Mesendoderm (in vitro differentiated cells): ENCODE measurements around the gene SCYGR3.

ENCODE experiments used
- DNase-seq: peaks from one replicate; pipeline ENCODE4 v3.0.0; 2013
- H2AK5ac ChIP-seq: 2 replicates; pipeline ENCODE4 v1.6.1; 2013; ENCODE audit warnings: low read length, inconsistent platforms
- H2BK120ac ChIP-seq: 2 replicates; pipeline ENCODE4 v1.6.1; 2013; ENCODE audit warnings: low read depth, mild to moderate bottlenecking, low read length, moderate library complexity, mixed read lengths
- H2BK15ac ChIP-seq: replicated peaks from 2 replicates; pipeline ENCODE4 v1.6.1; 2013; ENCODE audit warnings: low read depth, mild to moderate bottlenecking, moderate library complexity
- H2BK5ac ChIP-seq: 2 replicates; pipeline ENCODE4 v1.6.1; 2013; ENCODE audit warnings: low read length, inconsistent platforms
- H3K18ac ChIP-seq: 2 replicates; pipeline ENCODE4 v1.6.1; 2013; ENCODE audit warnings: mild to moderate bottlenecking, low read length, mixed read lengths
- H3K23ac ChIP-seq: one replicate; pipeline ENCODE4 v1.6.1; 2013; ENCODE audit warnings: low read length
- H3K27ac ChIP-seq: 2 replicates; pipeline ENCODE4 v1.5.1; 2013; ENCODE audit warnings: low read depth, mild to moderate bottlenecking, inconsistent platforms, low read length, moderate library complexity
- H3K27me3 ChIP-seq: 2 replicates; pipeline ENCODE4 v1.6.1; 2013; ENCODE audit warnings: low read length, control low read depth, mild to moderate bottlenecking, inconsistent platforms; ENCODE audit not compliant: insufficient read depth, poor library complexity
- H3K36me3 ChIP-seq: 2 replicates; pipeline ENCODE4 v1.6.1; 2013; ENCODE audit warnings: low read length, inconsistent platforms; ENCODE audit not compliant: control insufficient read depth, insufficient read depth
- H3K4ac ChIP-seq: one replicate; pipeline ENCODE4 v1.6.1; 2013; ENCODE audit warnings: low read depth, mild to moderate bottlenecking, low read length, moderate library complexity
- H3K4me1 ChIP-seq: 2 replicates; pipeline ENCODE4 v1.6.1; 2013; ENCODE audit warnings: low read depth, low read length, inconsistent platforms; ENCODE audit not compliant: control insufficient read depth
- H3K4me2 ChIP-seq: 2 replicates; pipeline ENCODE4 v1.6.1; 2013; ENCODE audit warnings: low read length
- H3K4me3 ChIP-seq: 2 replicates; pipeline ENCODE4 v1.5.1; 2013; ENCODE audit warnings: mild to moderate bottlenecking, low read length
- H3K56ac ChIP-seq: one replicate; pipeline ENCODE4 v1.6.1; 2013; ENCODE audit warnings: low read length
- H3K79me1 ChIP-seq: 2 replicates; pipeline ENCODE4 v1.6.1; 2013; ENCODE audit warnings: low read length, inconsistent platforms
- H3K79me2 ChIP-seq: 2 replicates; pipeline ENCODE4 v1.6.1; 2013; ENCODE audit warnings: mild to moderate bottlenecking, low read length; ENCODE audit not compliant: control insufficient read depth, insufficient read depth
- H3K9ac ChIP-seq: 2 replicates; pipeline ENCODE4 v1.6.1; 2013; ENCODE audit warnings: low read length, inconsistent platforms
- H4K5ac ChIP-seq: one replicate; pipeline ENCODE4 v1.6.1; 2013; ENCODE audit warnings: low read length
- H4K8ac ChIP-seq: one replicate; pipeline ENCODE4 v1.6.1; 2013; ENCODE audit warnings: low read depth, mild to moderate bottlenecking, control low read depth, low read length, moderate library complexity
- WGBS: extraction: QIAGEN DNeasy Blood & Tissue Kit; methylation state at CpG from one replicate; pipeline ENCODE4 v1.1.7; 2013; ENCODE audit warnings: low lambda C conversion rate, missing lambda C conversion rate; ENCODE audit not compliant: insufficient coverage; ENCODE audit errors: extremely low coverage; 5-methylcytosine and 5-hydroxymethylcytosine counted together

The SCYGR3 gene

GRCh38 chr2:227613272-227613660, 1.4 kb downstream of the SCYGR3 start:
- Histone ChIP-seq H2BK15ac (no peak overlapping the region), H2AK5ac (no peak overlapping the region), H3K23ac (no peak overlapping the region)

GRCh38 chr2:227612546-227613271, 1.9 kb downstream of the SCYGR3 start:
- H2BK120ac ChIP-seq, result no peak overlapping the region
- no peak overlapping the region for H3K56ac ChIP-seq
- H3K18ac ChIP-seq, result no peak overlapping the region
- H3K9ac ChIP-seq, result no peak overlapping the region
- H2BK15ac ChIP-seq, result no peak overlapping the region
- H3K27ac ChIP-seq, result no peak overlapping the region
- no CpG with 5 or more reads among the region's 11 CpGs for WGBS
- H4K5ac ChIP-seq, result no peak overlapping the region
- H2AK5ac ChIP-seq, result no peak overlapping the region
- no peak overlapping the region for H3K4ac ChIP-seq
- H3K27me3 ChIP-seq, result no peaks in the 10 kb centered on the region
- no peak overlapping the region for H3K4me3 ChIP-seq
- H3K4me1 ChIP-seq, result peaks cover 14% of the 10 kb centered on the region
- H3K79me2 ChIP-seq, result no peaks in the 10 kb centered on the region
- H3K23ac ChIP-seq, result no peak overlapping the region
- H3K4me2 ChIP-seq, result no peak overlapping the region
- H4K8ac ChIP-seq, result no peak overlapping the region
- peak; percentile 36 for DNase-seq
- H2BK5ac ChIP-seq, result no peak overlapping the region
- no peaks in the 10 kb centered on the region for H3K36me3 ChIP-seq
- no peaks in the 10 kb centered on the region for H3K79me1 ChIP-seq

More at GRCh38 chr2:227613272-227613660, 1.4 kb downstream of the SCYGR3 start:
- Histone ChIP-seq H3K27me3 (no peaks in the 10 kb centered on the region), H4K5ac (no peak overlapping the region), H4K8ac (no peak overlapping the region), H3K9ac (no peak overlapping the region), H3K18ac (no peak overlapping the region), H3K36me3 (no peaks in the 10 kb centered on the region), H2BK5ac (no peak overlapping the region), H3K79me1 (no peaks in the 10 kb centered on the region), H2BK120ac (peak overlapping the region; percentile 6), H3K4me3 (no peak overlapping the region), H3K4ac (no peak overlapping the region), H3K79me2 (no peaks in the 10 kb centered on the region), H3K27ac (no peak overlapping the region), H3K4me1 (peaks cover 14% of the 10 kb centered on the region), H3K4me2 (no peak overlapping the region), H3K56ac (no peak overlapping the region)
- no CpG with 5 or more reads among the region's 4 CpGs for WGBS
- DNase-seq, result no peak

GRCh38 chr2:227610123-227610522, 4.5 kb downstream of the SCYGR3 start:
- Histone ChIP-seq H3K27me3 (no peaks in the 10 kb centered on the region), H2BK15ac (no peak overlapping the region), H2AK5ac (no peak overlapping the region), H2BK5ac (no peak overlapping the region), H3K18ac (no peak overlapping the region), H3K56ac (no peak overlapping the region), H3K4ac (no peak overlapping the region), H3K27ac (no peak overlapping the region), H3K23ac (no peak overlapping the region), H3K9ac (no peak overlapping the region), H4K8ac (no peak overlapping the region), H3K79me1 (no peaks in the 10 kb centered on the region), H3K4me3 (no peak overlapping the region), H3K4me2 (no peak overlapping the region), H3K79me2 (no peaks in the 10 kb centered on the region), H4K5ac (no peak overlapping the region), H3K36me3 (no peaks in the 10 kb centered on the region), H2BK120ac (no peak overlapping the region), H3K4me1 (no peaks in the 10 kb centered on the region)
- WGBS, result no CpG with 5 or more reads among the region's 2 CpGs
- DNase-seq, result no peak

- Histone ChIP-seq H3K27me3 (no peaks in the 10 kb centered on the region), H4K8ac (no peak overlapping the region), H3K27ac (no peak overlapping the region), H3K79me1 (no peaks in the 10 kb centered on the region), H3K4me3 (no peak overlapping the region), H3K23ac (no peak overlapping the region), H3K9ac (no peak overlapping the region), H2BK120ac (no peak overlapping the region), H3K18ac (no peak overlapping the region), H3K4me2 (no peak overlapping the region), H3K36me3 (no peaks in the 10 kb centered on the region), H2BK5ac (no peak overlapping the region), H3K56ac (no peak overlapping the region), H4K5ac (no peak overlapping the region), H2AK5ac (no peak overlapping the region), H3K4ac (no peak overlapping the region), H3K79me2 (no peaks in the 10 kb centered on the region), H3K4me1 (no peaks in the 10 kb centered on the region), H2BK15ac (no peak overlapping the region)
- DNase-seq, result no peak
- no CpG with 5 or more reads among the region's 16 CpGs for WGBS
Observed at GRCh38 chr2:227608561-227609338, 5.9 kb downstream of the SCYGR3 start.

- H2BK15ac ChIP-seq, result no peak overlapping the region
- no peak overlapping the region for H2AK5ac ChIP-seq
- H3K23ac ChIP-seq, result no peak overlapping the region
- H2BK120ac ChIP-seq, result no peak overlapping the region
- no peak overlapping the region for H3K4me2 ChIP-seq
- no peaks in the 10 kb centered on the region for H3K36me3 ChIP-seq
- no peak overlapping the region for H2BK5ac ChIP-seq
- no CpG with 5 or more reads among the region's 3 CpGs for WGBS
- no peak overlapping the region for H3K18ac ChIP-seq
- H3K79me2 ChIP-seq, result no peaks in the 10 kb centered on the region
- H3K4me3 ChIP-seq, result no peak overlapping the region
- H4K8ac ChIP-seq, result no peak overlapping the region
- no peak overlapping the region for H3K4ac ChIP-seq
- no peak overlapping the region for H4K5ac ChIP-seq
- DNase-seq, result no peak
- H3K56ac ChIP-seq, result peak overlapping the region; percentile 15
- no peak overlapping the region for H3K27ac ChIP-seq
- H3K9ac ChIP-seq, result no peak overlapping the region
- H3K4me1 ChIP-seq, result no peaks in the 10 kb centered on the region
- no peaks in the 10 kb centered on the region for H3K27me3 ChIP-seq
- H3K79me1 ChIP-seq, result no peaks in the 10 kb centered on the region
Observed at GRCh38 chr2:227607941-227608340, 6.7 kb downstream of the SCYGR3 start.
